ENCODE measurements around the gene SLC22A23.
A peak's percentile ranks its signal among the peaks of the same experiment; 100 is the strongest.

SLC22A23 gene

DNA sequence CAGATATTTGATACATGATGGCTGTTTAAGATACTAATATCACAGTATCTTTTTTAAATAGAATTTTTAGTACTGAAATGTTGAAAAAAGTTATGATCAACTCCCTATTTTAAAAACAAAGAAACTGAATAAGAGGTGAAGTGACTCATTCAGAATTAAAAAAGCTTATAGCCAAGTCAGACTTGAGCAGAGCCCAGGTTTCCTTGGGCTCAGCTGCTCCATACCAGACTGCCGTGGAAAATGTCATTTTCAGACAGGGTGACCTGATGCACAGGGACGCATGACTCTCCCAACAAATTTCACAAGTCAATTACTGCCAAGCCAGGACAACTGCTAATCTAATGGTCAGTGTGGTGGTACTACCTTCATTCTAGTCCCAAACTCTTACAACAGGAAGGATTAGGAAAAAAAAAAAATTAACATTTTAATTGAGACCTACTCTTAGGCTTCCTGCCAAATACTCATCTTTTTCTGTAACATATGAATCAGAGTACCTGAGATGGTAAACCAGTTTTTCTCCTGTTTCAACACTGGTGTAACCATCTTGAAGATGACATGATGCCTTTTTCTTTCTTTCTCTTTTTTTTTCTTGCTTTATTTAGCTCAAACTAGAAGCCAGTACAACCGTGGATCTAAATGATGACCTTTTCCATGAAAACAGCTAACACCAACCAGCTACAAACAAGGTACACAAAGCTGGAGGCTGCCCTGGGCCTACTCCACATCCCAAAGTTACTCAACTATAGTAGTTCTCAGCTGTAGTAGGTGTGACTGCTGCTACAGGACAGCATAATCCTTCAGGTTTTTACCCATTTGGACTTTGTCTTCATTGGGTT is 30.5 kb downstream of the SLC22A23 start:
- no peak overlapping the region for H3K4me3 ChIP-seq (ENCODE audit: low read length)
- no peak for DNase-seq (ENCODE audit: low read depth, low spot score)

DNA sequence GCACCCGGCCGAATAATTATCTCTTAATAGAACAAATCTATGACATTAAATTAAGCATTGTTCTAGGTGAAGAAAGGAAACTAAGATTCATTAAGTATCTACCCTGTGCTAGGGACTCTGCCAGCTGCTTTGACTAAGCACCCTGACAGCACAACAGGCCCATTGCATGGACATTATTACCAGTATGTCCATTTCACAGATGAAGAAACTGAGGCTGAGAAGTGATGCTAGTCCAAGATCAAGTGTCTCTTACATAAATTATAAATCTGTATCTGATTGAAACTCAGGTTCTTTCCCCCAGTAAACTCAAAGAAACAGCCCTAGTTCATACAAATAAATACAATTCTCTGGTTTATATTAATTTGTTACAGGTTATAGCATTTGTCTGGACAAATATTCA is 31.3 kb downstream of the SLC22A23 start:
- no peak overlapping the region for H3K4me3 ChIP-seq (ENCODE audit: low read length)
- DNase-seq (ENCODE audit: low read depth, low spot score), result no peak

DNA sequence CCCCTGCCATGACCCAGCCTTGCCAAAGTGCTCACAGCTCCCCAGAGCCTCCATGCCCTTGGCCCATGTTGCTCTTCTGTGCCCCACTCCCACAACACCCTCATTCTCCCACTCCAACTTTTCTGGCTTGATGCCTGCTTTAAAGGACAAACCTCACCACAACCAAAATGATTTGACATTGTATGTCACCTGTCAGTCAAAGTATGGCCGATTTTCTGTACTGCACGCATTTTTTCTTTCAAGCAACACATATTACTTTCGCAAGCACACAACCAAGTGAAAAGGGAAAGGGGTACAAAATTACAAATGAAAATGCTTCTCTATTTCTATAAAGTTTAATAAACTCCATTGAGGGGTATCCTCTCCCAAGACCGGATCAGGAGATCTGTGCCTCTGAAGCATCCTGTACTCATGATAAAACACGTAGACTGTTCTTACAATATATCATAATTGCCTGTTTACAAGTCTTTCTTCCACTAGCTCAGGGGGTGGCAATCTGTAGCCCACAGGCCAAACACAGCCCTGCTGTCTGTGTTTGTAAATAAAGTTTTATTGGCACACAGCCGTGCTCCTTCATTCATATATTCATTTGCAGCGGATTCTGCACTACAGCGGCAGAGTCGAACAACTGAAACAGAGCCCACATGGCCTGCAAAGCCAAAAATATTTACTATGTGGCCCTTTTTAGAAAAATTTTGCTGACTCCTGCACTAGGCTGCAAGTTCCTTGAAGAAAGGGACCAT is 32.5 kb downstream of the SLC22A23 start:
- H3K4me3 ChIP-seq (ENCODE audit: low read length), result no peak overlapping the region
- DNase-seq (ENCODE audit: low read depth, low spot score), result no peak

DNA sequence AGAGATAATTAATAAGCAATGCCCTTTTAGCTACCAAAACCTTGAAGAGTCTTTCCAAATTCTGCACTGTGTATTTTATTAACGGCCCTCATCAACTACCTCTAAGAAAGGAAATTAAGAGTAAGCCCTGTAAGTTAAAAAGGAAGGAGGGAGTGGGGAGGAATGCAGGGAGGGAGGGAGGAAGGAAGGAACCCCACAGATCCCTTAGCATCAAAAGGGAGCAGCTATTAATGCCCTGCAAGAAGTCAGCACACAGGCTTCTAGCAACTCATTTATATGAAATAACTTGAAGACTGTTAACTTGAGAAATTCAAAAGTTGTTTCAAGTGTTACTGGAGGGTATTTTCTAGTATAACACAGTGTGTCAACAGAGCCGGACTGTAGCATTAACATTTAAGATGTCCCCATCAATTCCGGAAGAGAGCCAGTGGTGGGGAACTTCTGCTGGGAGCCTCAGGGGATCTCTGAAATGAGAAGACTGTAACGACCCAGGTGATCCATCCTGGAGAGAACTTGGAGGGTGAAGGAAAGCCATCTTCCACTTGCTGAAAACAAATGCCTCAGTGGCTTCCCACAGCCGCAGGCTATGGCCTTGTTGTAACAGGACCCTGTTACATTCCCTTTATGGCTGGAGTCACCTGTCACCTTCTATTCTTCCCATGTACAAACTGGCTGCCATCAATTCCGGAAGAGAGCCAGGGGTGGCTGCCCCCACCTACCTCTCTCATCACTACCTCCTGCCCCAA is 33.2 kb downstream of the SLC22A23 start:
- H3K4me3 ChIP-seq (ENCODE audit: low read length), result no peak overlapping the region
- no peak for DNase-seq (ENCODE audit: low read depth, low spot score)

DNA sequence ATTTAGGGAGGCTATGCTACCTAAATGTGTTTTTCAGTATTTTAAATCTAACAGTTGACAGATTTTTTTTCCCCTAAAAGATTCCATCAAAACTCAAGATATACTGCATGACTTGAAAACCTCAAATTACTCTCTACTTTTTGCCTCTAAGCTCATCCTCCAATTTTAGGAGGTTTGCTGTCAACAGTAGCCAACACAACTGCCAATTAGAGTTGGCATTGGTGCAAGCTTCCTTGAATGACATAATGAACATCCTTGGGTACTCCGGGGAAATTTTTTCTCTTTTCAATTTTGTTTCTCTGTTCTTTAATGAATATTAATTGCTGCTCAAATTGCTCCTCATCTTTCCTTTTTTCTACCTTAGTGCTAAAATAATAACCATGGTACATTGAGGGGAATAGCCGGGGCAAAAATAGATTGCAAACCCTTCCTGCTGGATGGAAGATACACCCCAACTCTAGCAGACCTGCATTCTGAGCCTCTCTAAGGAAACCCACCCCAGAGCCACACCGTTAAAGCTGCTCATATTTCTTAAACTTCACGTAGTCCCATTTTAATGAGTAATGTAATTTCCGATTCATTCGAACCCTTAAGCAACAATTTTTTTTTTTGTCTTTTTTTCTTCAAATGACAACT is 34.3 kb downstream of the SLC22A23 start:
- no peak for DNase-seq (ENCODE audit: low read depth, low spot score)
- H3K4me3 ChIP-seq (ENCODE audit: low read length), result no peak overlapping the region

DNA sequence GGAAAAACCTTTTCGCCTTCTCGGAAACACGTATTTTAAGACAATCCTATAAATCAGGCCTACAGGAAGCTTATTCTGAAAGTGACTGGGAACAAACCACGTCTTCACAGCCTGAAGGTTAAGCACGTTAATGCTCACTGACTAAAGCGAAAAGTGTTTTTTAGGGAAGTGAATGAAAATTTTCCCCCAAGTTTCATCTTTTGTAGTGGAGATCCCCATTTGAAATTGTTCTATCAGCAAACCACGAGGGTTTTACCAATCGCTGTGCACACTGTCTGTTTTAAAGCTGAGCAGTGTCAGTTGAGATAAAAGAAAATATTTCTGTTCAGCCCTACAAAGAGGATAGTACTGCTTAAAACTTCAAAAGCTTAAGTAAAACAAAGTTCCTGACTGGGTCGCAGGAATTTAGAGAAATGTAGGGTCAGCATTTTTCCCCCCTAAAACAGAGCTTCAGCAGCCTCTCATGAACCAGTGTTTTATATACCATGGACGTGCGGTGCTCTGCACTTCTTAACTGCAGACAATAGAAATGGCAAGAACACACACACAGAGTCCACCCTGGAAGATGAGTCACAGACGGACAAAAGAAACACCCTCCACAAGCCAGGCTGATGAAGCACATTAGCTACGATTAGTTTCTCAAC is 34.9 kb downstream of the SLC22A23 start:
- no peak for DNase-seq (ENCODE audit: low read depth, low spot score)
- no peak overlapping the region for H3K4me3 ChIP-seq (ENCODE audit: low read length)

DNA sequence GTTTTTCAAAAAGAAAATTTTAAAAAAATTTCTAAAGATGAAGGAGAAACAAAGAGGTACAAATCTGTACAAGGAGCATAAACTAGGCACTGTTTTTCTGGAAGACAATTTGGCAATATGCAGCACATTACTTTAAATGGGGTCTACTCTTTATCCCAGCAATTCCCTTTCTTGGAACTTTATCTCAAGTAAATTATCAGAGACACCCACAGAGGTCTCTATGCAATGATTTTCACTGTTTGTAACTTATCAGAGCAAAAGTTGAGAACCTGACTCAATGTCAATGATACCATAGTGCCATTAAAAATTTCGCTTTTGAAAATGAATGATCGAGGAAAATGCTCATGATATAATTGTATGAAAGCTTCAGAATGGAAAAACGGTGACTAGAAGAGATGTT is 35.7 kb downstream of the SLC22A23 start:
- H3K4me3 ChIP-seq (ENCODE audit: low read length), result no peak overlapping the region
- no peak for DNase-seq (ENCODE audit: low read depth, low spot score)

DNA sequence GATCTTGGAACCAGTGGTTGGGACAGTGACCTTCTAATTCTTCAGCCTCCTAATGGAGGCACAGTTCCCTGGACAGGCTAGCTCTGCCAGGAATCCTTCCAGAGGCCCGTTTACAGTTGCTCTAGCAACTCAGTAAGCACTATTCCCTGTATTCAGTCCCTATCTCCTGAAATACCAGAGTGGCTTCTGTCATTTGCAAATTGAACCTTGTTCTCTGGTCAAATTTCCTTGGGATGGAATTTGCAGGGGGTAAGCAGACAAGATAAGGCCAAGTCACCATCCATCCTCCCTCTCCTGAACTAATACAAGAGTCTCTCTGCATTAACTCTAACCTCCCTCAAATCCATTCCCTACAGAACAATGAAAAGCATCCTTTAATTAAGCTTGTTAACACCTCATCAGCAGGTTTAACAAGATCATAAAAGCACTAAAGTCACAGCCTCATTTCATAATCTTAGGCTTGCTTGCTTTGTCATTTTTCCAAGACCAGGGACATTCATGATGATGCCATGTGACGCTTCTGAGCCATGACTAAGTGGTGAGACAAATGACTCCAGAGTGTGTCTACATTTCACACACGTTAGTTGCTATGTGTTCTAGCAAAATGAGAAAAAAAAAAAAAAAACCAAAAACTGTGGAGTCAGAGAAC is 37.1 kb downstream of the SLC22A23 start:
- DNase-seq (ENCODE audit: low read depth, low spot score), result no peak
- H3K4me3 ChIP-seq (ENCODE audit: low read length), result no peak overlapping the region

DNA sequence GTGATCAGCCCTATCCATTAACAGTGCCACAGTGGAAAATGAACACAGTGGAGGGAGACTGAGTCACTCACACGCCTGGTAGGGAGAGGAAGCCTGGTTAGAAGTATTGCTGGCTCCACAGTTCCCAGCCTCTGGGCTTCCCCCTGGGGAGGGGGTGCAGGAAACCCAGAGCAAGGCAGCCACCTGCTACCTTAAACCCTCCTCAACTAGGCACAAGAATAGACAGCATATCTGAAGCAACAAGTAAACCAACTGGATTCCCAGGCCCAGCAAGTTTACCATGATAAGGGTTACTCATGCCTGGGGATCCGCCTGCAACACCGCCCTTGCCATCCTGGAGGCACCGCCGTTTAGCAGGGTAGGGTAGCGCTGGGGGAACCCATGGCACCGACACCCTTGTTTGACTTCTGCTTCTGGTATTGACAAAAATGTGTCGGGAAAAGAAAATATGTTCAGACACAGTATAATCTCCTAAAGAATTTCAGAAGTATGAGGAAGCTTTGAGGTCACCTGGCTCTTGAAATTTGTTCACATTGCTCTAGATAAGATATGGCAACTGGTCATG is 38.3 kb downstream of the SLC22A23 start:
- H3K4me3 ChIP-seq (ENCODE audit: low read length), result no peak overlapping the region
- DNase-seq (ENCODE audit: low read depth, low spot score), result no peak

DNA sequence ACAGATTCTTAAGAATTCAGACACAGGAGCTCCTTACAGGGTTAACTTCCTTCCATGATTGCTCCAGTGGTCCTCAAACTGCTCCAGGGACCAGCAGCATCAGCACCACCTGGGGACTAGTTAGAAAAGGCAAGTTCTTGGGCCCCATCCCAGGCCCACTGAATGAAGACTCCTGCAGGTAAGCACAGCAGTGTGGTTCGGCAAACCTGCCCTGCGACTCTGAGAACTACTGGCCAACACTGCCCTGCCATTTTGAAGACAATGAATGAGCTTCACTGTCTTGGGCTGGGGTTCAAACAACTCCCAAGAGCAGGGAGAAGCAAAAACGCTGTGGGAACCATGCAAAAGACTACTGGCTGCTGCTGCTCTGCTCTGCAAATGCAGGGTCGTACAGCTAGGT is 39.4 kb downstream of the SLC22A23 start:
- no peak overlapping the region for H3K4me3 ChIP-seq (ENCODE audit: low read length)
- no peak for DNase-seq (ENCODE audit: low read depth, low spot score)

DNA sequence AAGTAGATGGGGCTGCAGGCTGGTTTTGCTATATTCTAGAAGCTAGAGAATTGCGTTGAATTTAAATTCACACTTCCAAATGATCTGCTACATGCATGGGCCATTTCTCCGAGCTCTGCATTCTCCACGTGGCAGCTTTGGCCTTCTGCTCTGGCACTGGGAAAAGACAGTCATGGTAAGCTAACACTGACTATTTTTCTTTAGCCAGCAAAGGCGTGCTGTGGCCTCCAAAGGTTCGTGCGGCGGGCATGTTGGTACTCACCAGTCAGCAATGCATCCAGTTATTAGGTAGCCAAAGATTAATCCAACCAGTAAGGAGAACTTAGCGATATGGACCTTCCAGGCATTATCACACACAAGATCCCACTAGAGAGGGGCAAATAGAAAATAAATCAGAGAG is 41.4 kb downstream of the SLC22A23 start:
- DNase-seq (ENCODE audit: low read depth, low spot score), result no peak

DNA sequence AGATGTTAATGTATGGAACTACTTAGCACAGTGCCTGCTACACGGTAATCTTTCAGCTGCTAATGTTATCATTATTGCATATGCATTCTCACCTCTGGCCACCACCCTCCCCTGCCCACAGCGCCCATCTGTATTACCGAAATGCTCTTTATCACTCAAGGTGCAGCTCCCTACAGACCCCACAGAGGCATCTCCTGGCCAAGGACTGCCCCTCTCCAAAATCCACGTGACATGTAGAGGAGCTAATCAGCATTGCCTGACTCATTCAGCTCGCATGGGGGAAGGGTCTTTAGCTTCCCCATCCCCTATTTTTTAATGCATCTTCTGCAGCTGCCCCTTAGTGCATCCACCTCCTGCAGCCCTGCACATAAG is 41.8 kb downstream of the SLC22A23 start:
- H3K4me3 ChIP-seq (ENCODE audit: low read length), result no peak overlapping the region
- DNase-seq (ENCODE audit: low read depth, low spot score), result no peak

More for the DNA sequence above, 41.4 kb downstream of the SLC22A23 start:
- H3K4me3 ChIP-seq (ENCODE audit: low read length), result no peak overlapping the region

DNA sequence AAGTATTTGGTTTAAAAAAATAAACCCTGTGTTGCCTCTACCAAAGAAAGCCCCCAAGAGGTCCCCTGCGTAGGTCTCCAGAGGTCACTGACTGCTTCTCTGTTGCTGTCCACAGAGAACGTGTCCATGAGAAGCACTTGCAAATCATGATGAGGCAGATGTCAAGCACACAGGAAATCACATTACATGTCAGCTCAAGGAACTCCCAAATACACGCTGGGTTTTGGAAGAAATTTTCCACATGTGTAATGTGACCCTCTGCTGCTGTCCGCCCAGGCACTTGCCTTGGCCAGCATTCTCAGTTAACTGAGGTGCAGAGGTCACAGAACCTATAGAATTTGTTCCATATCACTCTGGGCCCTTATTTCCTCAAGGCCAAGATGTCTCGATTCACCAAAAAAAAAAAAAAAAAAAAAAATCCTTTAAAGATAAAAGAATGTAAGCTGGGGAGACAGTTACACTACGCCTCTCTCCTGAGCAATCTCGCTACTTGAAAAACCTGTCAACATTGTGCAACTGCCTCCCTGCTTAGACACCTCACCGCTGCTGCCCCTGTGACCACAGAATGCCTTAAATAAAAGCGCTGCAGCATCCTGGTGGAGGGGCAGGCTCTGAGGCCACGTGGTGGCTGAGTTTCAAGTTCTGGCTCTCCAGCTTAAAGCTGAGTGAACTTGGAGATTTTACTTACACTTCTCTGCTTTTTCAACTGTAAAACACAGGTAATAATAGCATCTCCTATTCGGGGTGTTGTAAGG is 42.3 kb downstream of the SLC22A23 start:
- H3K4me3 ChIP-seq (ENCODE audit: low read length), result no peak overlapping the region
- peak; percentile 89 for DNase-seq (ENCODE audit: low read depth, low spot score)

DNA sequence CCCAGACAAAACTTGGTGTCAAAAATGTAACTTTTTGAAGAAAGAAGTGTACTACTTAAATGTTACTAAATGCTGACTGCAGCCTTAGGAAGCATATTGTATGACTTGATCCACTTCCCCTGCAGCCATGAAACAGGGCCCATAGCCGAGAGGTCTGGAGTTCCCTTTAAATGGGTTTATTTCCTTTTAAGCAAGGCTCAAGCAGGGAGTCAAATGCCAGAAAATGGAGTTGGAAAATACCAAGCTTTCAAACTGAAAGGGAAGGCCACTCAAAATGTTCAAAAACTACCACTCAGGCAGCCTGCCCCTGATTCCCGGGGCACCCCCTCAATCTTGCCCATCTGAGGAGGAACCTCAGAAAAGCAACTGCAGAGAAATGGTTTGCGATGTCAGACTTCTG is 43.3 kb downstream of the SLC22A23 start:
- no peak for DNase-seq (ENCODE audit: low read depth, low spot score)
- no peak overlapping the region for H3K4me3 ChIP-seq (ENCODE audit: low read length)

DNA sequence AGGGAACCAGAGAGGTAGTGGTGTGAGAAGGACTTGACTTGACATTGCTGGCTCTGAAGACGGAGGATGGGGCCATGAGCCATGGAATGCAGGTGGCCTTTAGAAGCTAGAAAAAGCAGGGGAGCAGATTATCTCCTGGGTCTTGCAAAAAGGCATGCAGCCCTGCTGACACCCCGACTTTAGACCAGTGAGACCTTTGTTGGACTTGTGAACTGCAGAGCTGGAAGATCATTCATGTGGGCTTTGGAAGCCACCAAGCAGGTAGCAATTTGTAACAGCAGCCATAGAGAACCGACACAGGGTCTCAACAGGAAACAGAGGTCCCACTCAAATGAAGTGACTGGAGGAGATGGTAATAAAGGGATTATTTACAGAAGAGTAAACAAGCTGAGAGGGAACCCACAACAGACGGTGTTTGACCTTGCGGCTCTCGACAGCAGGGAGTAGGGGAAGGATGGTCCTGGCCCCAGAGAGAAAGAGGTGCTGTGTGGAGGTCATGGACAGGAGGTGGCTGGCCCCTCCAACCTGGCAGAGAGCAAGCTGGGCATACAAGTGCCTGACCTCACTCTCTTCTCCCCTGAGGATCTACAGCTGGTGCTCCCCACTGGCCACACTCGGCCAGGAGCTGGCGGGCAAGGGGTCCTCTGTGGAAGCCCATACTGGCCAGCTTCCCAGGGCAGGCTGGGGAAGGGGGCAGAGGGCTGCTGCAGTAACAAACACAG is 43.9 kb downstream of the SLC22A23 start:
- no peak for DNase-seq (ENCODE audit: low read depth, low spot score)
- H3K4me3 ChIP-seq (ENCODE audit: low read length), result no peak overlapping the region

DNA sequence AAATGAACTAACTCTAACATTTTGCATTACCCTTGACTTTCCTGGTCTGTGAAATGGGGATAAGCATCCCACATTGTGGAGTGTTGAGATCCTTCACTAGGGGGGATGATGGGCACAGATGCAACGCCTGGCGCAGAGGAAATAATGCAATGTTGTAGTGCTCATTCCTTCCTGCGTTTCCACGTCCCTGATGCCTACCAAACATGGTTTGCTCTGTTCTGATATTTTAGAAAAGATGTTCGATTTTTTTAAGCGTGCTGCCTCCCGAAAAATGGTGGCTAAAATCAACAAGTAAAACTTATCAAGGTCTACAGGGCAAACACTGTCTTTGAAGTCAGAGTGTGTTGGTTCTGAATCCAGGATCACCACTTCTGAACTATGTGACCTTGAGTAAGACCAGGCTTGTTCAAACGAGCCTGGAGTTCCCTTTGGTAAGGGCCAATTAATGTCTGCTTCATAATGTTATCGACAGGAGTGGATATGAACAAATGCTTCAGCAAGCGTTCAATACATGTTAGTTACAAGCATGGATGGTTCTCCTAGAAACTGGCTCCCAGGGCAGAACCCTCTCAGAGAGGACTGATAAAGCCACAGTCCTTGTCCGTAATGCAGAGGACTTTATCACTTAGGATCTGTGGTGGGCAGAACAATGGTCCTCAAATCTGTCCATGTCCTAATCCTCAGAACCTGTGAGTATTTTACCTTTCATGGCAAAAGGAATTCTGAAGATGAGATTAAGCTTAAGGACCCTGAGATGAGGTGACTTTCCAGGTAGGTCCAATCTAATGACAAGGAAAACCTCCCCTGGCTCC is 44.7 kb downstream of the SLC22A23 start:
- DNase-seq (ENCODE audit: low read depth, low spot score), result no peak

More for the DNA sequence above, 44.7 kb downstream of the SLC22A23 start:
- no peak overlapping the region for H3K4me3 ChIP-seq (ENCODE audit: low read length)

All from Jurkat, Clone E6-1 (cell line).